ENCODE measurements around the gene PHF21B. TPM values are rescaled to one million over a fixed set of nuclear protein-coding genes. Genes with fewer than 3 reads are reported as not detected.

The PHF21B gene
- polyA plus RNA-seq, 1 donor (not counting 4 experiments of a cell fraction or from before 2014, with no cell fraction given), result not detected

GRCh38 chr22:44885806-44886360 is 123.9 kb downstream of the PHF21B start:
- Histone ChIP-seq H3K79me2 (ENCODE audit: control insufficient read depth, insufficient read depth, low read length) (no peaks in the 10 kb centered on the region), H3K9ac (ENCODE audit: control insufficient read depth, extremely low read depth, insufficient read depth, low read length) (no peak overlapping the region), H3K27me3 (ENCODE audit: control insufficient read depth, extremely low read depth, insufficient read depth, low read length) (no peaks in the 10 kb centered on the region), H2AFZ (ENCODE audit: control insufficient read depth, low read length) (no peak overlapping the region), H3K4me3 (ENCODE audit: control insufficient read depth in 2 of 3, extremely low read depth in 1 of 3, insufficient read depth in 2 of 3, low read depth in 1 of 3, low read length in 3 of 3) (no peak overlapping the region), H3K27ac (ENCODE audit: control insufficient read depth, insufficient read depth, low read length) (no peak overlapping the region), H4K20me1 (ENCODE audit: control insufficient read depth, extremely low read depth, insufficient read depth, low read length) (no peaks in the 10 kb centered on the region), H3K9me1 (ENCODE audit: control insufficient read depth, extremely low read depth, insufficient read depth, low read length) (no peaks in the 10 kb centered on the region), H3K36me3 (ENCODE audit: control insufficient read depth in 2 of 2, extremely low read depth in 1 of 2, insufficient read depth in 2 of 2, low read length in 2 of 2) (no peaks in the 10 kb centered on the region), H3K4me1 (ENCODE audit: control insufficient read depth, extremely low read depth, insufficient read depth, low read length) (no peaks in the 10 kb centered on the region), H3K9me3 (ENCODE audit: control insufficient read depth, low read depth, low read length) (peaks cover 3% of the 10 kb centered on the region), H3K4me2 (ENCODE audit: control insufficient read depth, extremely low read depth, insufficient read depth, low read depth, low read length) (no peak overlapping the region)
- FAIRE-seq, result no peak
- dilution Hi-C loops (cut with MboI; ENCODE audit: extremely low pct_ligation_motif_present, low sequenced_read_pairs), result no loop called here
- DNase-seq (ENCODE audit: low read depth, low spot score), result no peak
- TF ChIP-seq CTCF (optimal IDR thresholded peaks at IDR 0.05 in 1 of 3, IDR thresholded peaks at IDR 0.05 in 1 of 3, conservative IDR thresholded peaks at IDR 0.05 in 1 of 3; ENCODE audit: extremely low read depth in 1 of 3, insufficient read depth in 2 of 3, low read length in 3 of 3), result no peak
- TF ChIP-seq EZH2 (IDR thresholded peaks at IDR 0.05; ENCODE audit: low read length), result no peak

GRCh38 chr22:44884968-44885805 is 124.6 kb downstream of the PHF21B start:
- Histone ChIP-seq H3K27ac (ENCODE audit: control insufficient read depth, insufficient read depth, low read length) (no peak overlapping the region), H3K36me3 (ENCODE audit: control insufficient read depth in 2 of 2, extremely low read depth in 1 of 2, insufficient read depth in 2 of 2, low read length in 2 of 2) (no peaks in the 10 kb centered on the region), H3K4me2 (ENCODE audit: control insufficient read depth, extremely low read depth, insufficient read depth, low read depth, low read length) (no peak overlapping the region), H3K9me1 (ENCODE audit: control insufficient read depth, extremely low read depth, insufficient read depth, low read length) (no peaks in the 10 kb centered on the region), H4K20me1 (ENCODE audit: control insufficient read depth, extremely low read depth, insufficient read depth, low read length) (no peaks in the 10 kb centered on the region), H3K4me3 (ENCODE audit: control insufficient read depth in 2 of 3, extremely low read depth in 1 of 3, insufficient read depth in 2 of 3, low read depth in 1 of 3, low read length in 3 of 3) (no peak overlapping the region), H3K4me1 (ENCODE audit: control insufficient read depth, extremely low read depth, insufficient read depth, low read length) (no peaks in the 10 kb centered on the region), H2AFZ (ENCODE audit: control insufficient read depth, low read length) (no peak overlapping the region), H3K9ac (ENCODE audit: control insufficient read depth, extremely low read depth, insufficient read depth, low read length) (no peak overlapping the region), H3K79me2 (ENCODE audit: control insufficient read depth, insufficient read depth, low read length) (no peaks in the 10 kb centered on the region), H3K27me3 (ENCODE audit: control insufficient read depth, extremely low read depth, insufficient read depth, low read length) (no peaks in the 10 kb centered on the region), H3K9me3 (ENCODE audit: control insufficient read depth, low read depth, low read length) (peaks cover 3% of the 10 kb centered on the region)
- dilution Hi-C loops (cut with MboI; ENCODE audit: extremely low pct_ligation_motif_present, low sequenced_read_pairs), result no loop called here
- no peak for FAIRE-seq
- TF ChIP-seq CTCF (optimal IDR thresholded peaks at IDR 0.05 in 1 of 3, IDR thresholded peaks at IDR 0.05 in 1 of 3, conservative IDR thresholded peaks at IDR 0.05 in 1 of 3; ENCODE audit: extremely low read depth in 1 of 3, insufficient read depth in 2 of 3, low read length in 3 of 3), result no peak
- no peak for TF ChIP-seq EZH2 (IDR thresholded peaks at IDR 0.05; ENCODE audit: low read length)
- no peak for DNase-seq (ENCODE audit: low read depth, low spot score)

Data from keratinocyte (primary cell).